Smooth muscle cell (in vitro differentiated cells): Measurements from ENCODE around the gene MAD2L1. TPM values are rescaled to one million over a fixed set of nuclear protein-coding genes. Genes with fewer than 3 reads are reported as not detected.

ENCODE experiments used
- DNase-seq: peaks from one replicate; lab custom pipeline; 2025; ENCODE audit not compliant: unreplicated experiment; lab: John Stamatoyannopoulos, UW
- H2AFZ ChIP-seq: fragments of 200-600 bp; sonication (generic); 2 replicates; pipeline ENCODE4 v1.6.0; 2016; ENCODE audit warnings: antibody characterized with exemption, low read depth, mild to moderate bottlenecking
- H3F3A ChIP-seq: fragments of 200-600 bp; sonication (generic); 2 replicates; pipeline ENCODE4 v1.6.0; 2017; ENCODE audit warnings: antibody characterized with exemption, low read depth
- H3K27ac ChIP-seq: fragments of 200-600 bp; sonication (generic); 2 replicates; pipeline ENCODE4 v1.5.1; 2016; ENCODE audit warnings: low read depth, mild to moderate bottlenecking
- H3K27me3 ChIP-seq: fragments of 200-600 bp; sonication (generic); 2 replicates; pipeline ENCODE4 v1.6.1; 2016; ENCODE audit warnings: low read depth, mild to moderate bottlenecking
- H3K36me3 ChIP-seq: fragments of 200-600 bp; sonication (generic); 2 replicates; pipeline ENCODE4 v1.5.1; 2016; ENCODE audit warnings: low read depth
- H3K4me1 ChIP-seq: fragments of 200-600 bp; sonication (generic); 2 replicates; pipeline ENCODE4 v1.5.1; 2016; ENCODE audit warnings: low read depth
- H3K4me2 ChIP-seq: fragments of 200-600 bp; sonication (generic); 2 replicates; pipeline ENCODE4 v1.6.0; 2016; ENCODE audit warnings: mild to moderate bottlenecking
- H3K4me3 ChIP-seq: fragments of 200-600 bp; sonication (generic); 2 replicates; pipeline ENCODE4 v1.5.1; 2016; ENCODE audit warnings: mild to moderate bottlenecking
- H3K79me2 ChIP-seq: fragments of 200-600 bp; sonication (generic); 2 replicates; pipeline ENCODE4 v1.6.0; 2016; ENCODE audit warnings: low read depth, mild to moderate bottlenecking
- H3K9ac ChIP-seq: fragments of 200-600 bp; sonication (generic); 2 replicates; pipeline ENCODE4 v1.6.0; 2016; ENCODE audit warnings: low read depth
- H3K9me3 ChIP-seq: fragments of 200-600 bp; sonication (generic); replicated peaks from 2 replicates; pipeline ENCODE4 v1.5.1; 2016; ENCODE audit warnings: low read depth
- H4K20me1 ChIP-seq: fragments of 200-600 bp; sonication (generic); 2 replicates; pipeline ENCODE4 v1.6.0; 2016; ENCODE audit warnings: low read depth
- CTCF ChIP-seq: fragments of 200-600 bp; sonication (generic); IDR thresholded peaks from 2 replicates; pipeline ENCODE4 v1.5.1; 2017; ENCODE audit warnings: borderline replicate concordance, mild to moderate bottlenecking, antibody characterized with exemption; ENCODE audit not compliant: insufficient read depth, poor library complexity, severe bottlenecking
- WGBS: methylation state at CpG from one replicate; pipeline ENCODE4 v1.1.7; 2016; ENCODE audit warnings: low lambda C conversion rate; 5-methylcytosine and 5-hydroxymethylcytosine counted together
- polyA plus RNA-seq: library from polyadenylated mRNA; unstranded; fragments of >200 nt; fragmentation: Nextera tagmentation; extraction: Ambion mirVana; gene quantifications from 2 replicates; pipeline ENCODE4 v1.2.1, GENCODE V29; 2016
- total RNA-seq: library from RNA; depleted of rRNA; stranded (reverse); fragments of >200 nt; gene quantifications from 2 replicates; pipeline ENCODE4 v1.2.3, GENCODE V29; 2014

Gene MAD2L1
- total and polyA plus RNA-seq, 2 experiments from 2014 or later, result 19.1 to 19.3 TPM

- 92% methylated on average over 2 of the region's 2 CpGs for WGBS
- Histone ChIP-seq H4K20me1 (no peaks in the 10 kb centered on the region), H3K79me2 (no peaks in the 10 kb centered on the region), H3K27me3 (peaks cover 3% of the 10 kb centered on the region), H3K4me1 (no peaks in the 10 kb centered on the region), H3K36me3 (no peaks in the 10 kb centered on the region), H3F3A (no peaks in the 10 kb centered on the region), H3K9me3 (no peaks in the 10 kb centered on the region), H3K27ac (no peak overlapping the region), H3K9ac (no peak overlapping the region), H3K4me3 (no peak overlapping the region), H3K4me2 (no peak overlapping the region), H2AFZ (no peak overlapping the region)
- no peak for DNase-seq
- TF ChIP-seq CTCF, result no peak
These were observed 13.9 kb upstream of the MAD2L1 start for GRCh38 chr4:120080533-120080932.

GRCh38 chr4:120079839-120080520, 13.3 kb upstream of the MAD2L1 start:
- no peaks in the 10 kb centered on the region for H3K9me3 ChIP-seq
- no peak overlapping the region for H3K4me2 ChIP-seq
- H3F3A ChIP-seq, result no peaks in the 10 kb centered on the region
- no peak overlapping the region for H2AFZ ChIP-seq
- H3K27me3 ChIP-seq, result peaks cover 3% of the 10 kb centered on the region
- no peaks in the 10 kb centered on the region for H3K36me3 ChIP-seq
- no peaks in the 10 kb centered on the region for H3K4me1 ChIP-seq
- H4K20me1 ChIP-seq, result no peaks in the 10 kb centered on the region
- H3K9ac ChIP-seq, result no peak overlapping the region
- no peak overlapping the region for H3K4me3 ChIP-seq
- no peak for TF ChIP-seq CTCF
- H3K79me2 ChIP-seq, result no peaks in the 10 kb centered on the region
- 82% methylated on average over 5 of the region's 5 CpGs for WGBS
- H3K27ac ChIP-seq, result no peak overlapping the region
- DNase-seq, result no peak

- no peaks in the 10 kb centered on the region for H3F3A ChIP-seq
- H3K79me2 ChIP-seq, result no peaks in the 10 kb centered on the region
- no peak overlapping the region for H3K4me2 ChIP-seq
- no peaks in the 10 kb centered on the region for H4K20me1 ChIP-seq
- no peaks in the 10 kb centered on the region for H3K9me3 ChIP-seq
- WGBS, result 92% methylated on average over 1 of the region's 1 CpG
- H2AFZ ChIP-seq, result no peak overlapping the region
- TF ChIP-seq CTCF, result no peak
- no peaks in the 10 kb centered on the region for H3K4me1 ChIP-seq
- no peaks in the 10 kb centered on the region for H3K27me3 ChIP-seq
- DNase-seq, result no peak
- H3K4me3 ChIP-seq, result no peak overlapping the region
- H3K36me3 ChIP-seq, result no peaks in the 10 kb centered on the region
- no peak overlapping the region for H3K9ac ChIP-seq
- no peak overlapping the region for H3K27ac ChIP-seq
These were observed 11.6 kb upstream of the MAD2L1 start for GRCh38 chr4:120078216-120078615.

GRCh38 chr4:120071192-120071795, 4.6 kb upstream of the MAD2L1 start:
- Histone ChIP-seq H3K36me3 (no peaks in the 10 kb centered on the region), H4K20me1 (no peaks in the 10 kb centered on the region), H3K4me2 (no peak overlapping the region), H3K79me2 (peaks cover 4% of the 10 kb centered on the region), H3K27me3 (no peaks in the 10 kb centered on the region), H2AFZ (no peak overlapping the region), H3K9me3 (no peaks in the 10 kb centered on the region), H3K4me1 (peaks cover 6% of the 10 kb centered on the region), H3K4me3 (no peak overlapping the region), H3F3A (no peaks in the 10 kb centered on the region), H3K27ac (no peak overlapping the region), H3K9ac (no peak overlapping the region)
- peak; percentile 67 for TF ChIP-seq CTCF
- WGBS, result 59% methylated on average over 11 of the region's 11 CpGs
- DNase-seq, result no peak
